K562 (cell line): Measurements from ENCODE around the gene MAML1. TPM values are rescaled to one million over a fixed set of nuclear protein-coding genes. Genes with fewer than 3 reads are reported as not detected.
A peak's percentile ranks its signal among the peaks of the same experiment; 100 is the strongest.

ENCODE experiments used
- CHD4 ChIP-seq: fragments of 200-600 bp; sonication (generic); IDR thresholded peaks from 3 replicates; pipeline ENCODE4 v1.6.1; 2012; ENCODE audit warnings: low read depth, mild to moderate bottlenecking, mixed read lengths, low read length, inconsistent platforms; ENCODE audit not compliant: insufficient read depth, insufficient replicate concordance, poor library complexity, severe bottlenecking
- CREB1 ChIP-seq, 2 experiments: sonication (generic) in 1 of 2; formaldehyde crosslinking in 1 of 2; IDR thresholded peaks; 2 replicates each; pipeline versions ENCODE4 v1.6.1 to v1.8.0; 2012 to 2022; ENCODE audit warnings: inconsistent platforms in 1 of 2, mild to moderate bottlenecking in 1 of 2, missing genetic modification reagents in 1 of 2, moderate library complexity in 1 of 2
- FOXJ3 ChIP-seq: sonication (generic); formaldehyde crosslinking; IDR thresholded peaks from 2 replicates; pipeline ENCODE4 v1.4.0; 2020; ENCODE audit warnings: mild to moderate bottlenecking, missing genetic modification reagents
- HMBOX1 ChIP-seq: sonication (generic); IDR thresholded peaks from 2 replicates; pipeline ENCODE4 v1.6.1; 2016
- JUND ChIP-seq, 2 experiments: IDR thresholded peaks; 2 replicates in 1 of 2; 3 replicates in 1 of 2; pipeline ENCODE4 v1.6.1; 2011; ENCODE audit warnings: borderline replicate concordance in 2 of 2, low read depth in 2 of 2, low read length in 2 of 2, improper control_type of control experiment in 1 of 2, missing biosample characterization in 1 of 2, missing genetic modification characterization in 1 of 2, missing genetic modification reagents in 1 of 2
- MTA3 ChIP-seq: fragments of 450-650 bp; formaldehyde crosslinking; IDR thresholded peaks from 2 replicates; pipeline ENCODE4 v1.6.1; 2017; ENCODE audit warnings: mild to moderate bottlenecking, borderline replicate concordance
- PREB ChIP-seq: sonication (generic); formaldehyde crosslinking; IDR thresholded peaks from 2 replicates; pipeline ENCODE4 v1.8.1; 2023; ENCODE audit warnings: mild to moderate bottlenecking, missing genetic modification reagents
- RBM34 ChIP-seq: fragments of 200-400 bp; formaldehyde crosslinking; IDR thresholded peaks from 2 replicates; pipeline ENCODE4 v1.6.1; 2018; ENCODE audit warnings: low read length, borderline replicate concordance; ENCODE audit not compliant: insufficient read depth
- RCOR1 ChIP-seq, 2 experiments: IDR thresholded peaks; 2 replicates each; pipeline ENCODE4 v1.6.1; 2012; ENCODE audit warnings: low read depth in 2 of 2, low read length in 2 of 2, borderline replicate concordance in 1 of 2, improper control_type of control experiment in 1 of 2
- REST ChIP-seq, 2 experiments: fragments of 450-650 bp; formaldehyde crosslinking in 1 of 2; IDR thresholded peaks; 2 replicates each; pipeline versions ENCODE4 v1.4.0 to v1.6.1; 2014 to 2020; ENCODE audit warnings: mild to moderate bottlenecking in 2 of 2, borderline replicate concordance in 1 of 2, low read depth in 1 of 2
- ZNF699 ChIP-seq: fragments of 250-450 bp; sonication (Bioruptor Pico); IDR thresholded peaks from 2 replicates; pipeline ENCODE4 v1.8.0; 2021; ENCODE audit warnings: mild to moderate bottlenecking, moderate library complexity; ENCODE audit not compliant: insufficient replicate concordance
- ZNF76 ChIP-seq: fragments of 250-450 bp; sonication (Bioruptor Pico); IDR thresholded peaks from 2 replicates; pipeline ENCODE4 v1.4.0; 2020; ENCODE audit warnings: mild to moderate bottlenecking, moderate library complexity, borderline replicate concordance
- polyA plus RNA-seq, 8 experiments: library from polyadenylated mRNA; depleted of rRNA in 4 of 8; stranded (reverse) in 5 of 8; unstranded in 3 of 8; fragments of >200 nt; fragmentation: Nextera tagmentation in 2 of 8; fragmentation: Illumina TruSeq in 1 of 8; extraction: Ambion mirVana in 2 of 8; extraction: Trizol in 1 of 8; gene quantifications; 2 replicates each; pipeline versions ENCODE4 v1.2.1 to v1.2.3, GENCODE V29; 2011 to 2014; ENCODE audit warnings: inconsistent platforms in 1 of 8, missing spikeins in 1 of 8
- total RNA-seq, 7 experiments: library from RNA; depleted of rRNA in 6 of 7; stranded (reverse); fragments of >200 nt in 6 of 7; fragmentation: Illumina TruSeq in 2 of 7; extraction: Trizol in 2 of 7; gene quantifications; 2 replicates each; pipeline versions ENCODE4 v1.2.1 to v1.2.3, GENCODE V29; 2011 to 2021; ENCODE audit warnings: low replicate concordance in 1 of 7

Gene MAML1
- total and polyA plus RNA-seq, 9 of the 15 experiments (the other 6 are each of a cell fraction or from before 2014, with no cell fraction given) = 0.32 to 18.4 (median 7.0) TPM

- 0 out of 2 replicates have a peak, but pooled peaks have one; percentile 7 for TF ChIP-seq REST (IDR thresholded peaks at IDR 0.05; ENCODE audit: borderline replicate concordance)
- TF ChIP-seq REST (CRISPR knock-in tag; IDR thresholded peaks at IDR 0.05; ENCODE audit: low read depth) = no peak
- TF ChIP-seq JUND (IDR thresholded peaks at IDR 0.05; ENCODE audit: borderline replicate concordance, low read depth, low read length) = no peak
- no peak for TF ChIP-seq JUND (tag; IDR thresholded peaks at IDR 0.05; ENCODE audit: borderline replicate concordance, low read depth, low read length)
- TF ChIP-seq RBM34 = no peak
- no peak for TF ChIP-seq ZNF76 (CRISPR knock-in tag)
- TF ChIP-seq CHD4 = no peak
- no peak for TF ChIP-seq HMBOX1
- TF ChIP-seq RCOR1 (IDR thresholded peaks at IDR 0.05; ENCODE audit: borderline replicate concordance in 1 of 2, low read depth in 2 of 2, low read length in 2 of 2) = no peak
- TF ChIP-seq ZNF699 (CRISPR knock-in tag) = no peak
- no peak for TF ChIP-seq CREB1 (IDR thresholded peaks at IDR 0.05)
- peak; percentile 31; the same call in 1 of the 2 replicates for TF ChIP-seq CREB1 (CRISPR knock-in tag; IDR thresholded peaks at IDR 0.05)
- TF ChIP-seq MTA3 = 0 out of 2 replicates have a peak, but pooled peaks have one; percentile 23
- TF ChIP-seq PREB (CRISPR knock-in tag) = no peak
- TF ChIP-seq FOXJ3 (CRISPR knock-in tag) = no peak
Observed at GRCh38 chr5:179732918-179733771, 523 bp downstream of the MAML1 start (continued).
